Testis (tissue), 3 donors: Measurements from ENCODE around the gene PRKX. TPM values are rescaled to one million over a fixed set of nuclear protein-coding genes. Genes with fewer than 3 reads are reported as not detected.

Experiments used
- DNase-seq: peaks from one replicate; pipeline ENCODE4 v3.0.0-alpha.2; 2019
- H3K27ac ChIP-seq, 2 donors: fragments of 200-600 bp; sonication (generic); one replicate each; pipeline ENCODE4 v1.5.1; 2019
- H3K27me3 ChIP-seq: fragments of 200-600 bp; sonication (generic); one replicate; pipeline ENCODE4 v1.5.1; 2019
- H3K36me3 ChIP-seq: fragments of 200-600 bp; sonication (generic); one replicate; pipeline ENCODE4 v1.5.1; 2017; ENCODE audit warnings: low read depth; ENCODE audit errors: missing control alignments
- H3K4me1 ChIP-seq: fragments of 200-600 bp; sonication (generic); one replicate; pipeline ENCODE4 v1.5.1; 2019
- H3K4me3 ChIP-seq, 2 donors: fragments of 200-600 bp; sonication (generic); one replicate each; pipeline ENCODE4 v1.5.1; 2017 to 2019
- H3K9me3 ChIP-seq: fragments of 200-600 bp; sonication (generic); one replicate; pipeline ENCODE4 v1.5.1; 2017
- POLR2A ChIP-seq: fragments of 450-650 bp; IDR thresholded peaks from one replicate; pipeline ENCODE4 v1.6.1; 2017; ENCODE audit warnings: antibody characterized with exemption, mild to moderate bottlenecking, moderate library complexity
- WGBS, 2 donors: methylation state at CpG; one replicate each; pipeline ENCODE4 v1.1.5; 2018; 5-methylcytosine and 5-hydroxymethylcytosine counted together
- intact Hi-C: fragments of 100-400 bp; cut with DNase I; formaldehyde crosslinking; loops from one replicate; pipeline ENCODE4 v1.15.1; 2023; ENCODE audit warnings: low total_unique reads
- polyA plus RNA-seq: library from polyadenylated mRNA; stranded (reverse); fragments of 350-450 nt; fragmentation: Illumina TruSeq; extraction: RNeasy Lipid Tissue Mini Kit (QIAGEN cat#74804); gene quantifications from one replicate; pipeline ENCODE4 v1.2.3, GENCODE V29; 2014; ENCODE audit warnings: low read depth, low replicate concordance; ENCODE audit not compliant: insufficient read depth
- total RNA-seq, 2 donors: library from RNA; depleted of rRNA; stranded (reverse); fragments of >200 nt; gene quantifications; one replicate each; pipeline ENCODE4 v1.2.3, GENCODE V29; 2016
- TF ChIP-seq, protein P1 (sequence below), 3 experiments: fragments of 450-650 bp in 2 of 3; fragments of 200-600 bp in 1 of 3; sonication (generic) in 1 of 3; IDR thresholded peaks; one replicate each; pipeline ENCODE4 v1.5.1; 2016 to 2019; ENCODE audit warnings: antibody characterized with exemption in 3 of 3, mild to moderate bottlenecking in 2 of 3, moderate library complexity in 1 of 3

The PRKX gene
- total and polyA plus RNA-seq, 3 donors from 2014 or later, result 19.2 to 40.1 (median 39.9) TPM

DNA sequence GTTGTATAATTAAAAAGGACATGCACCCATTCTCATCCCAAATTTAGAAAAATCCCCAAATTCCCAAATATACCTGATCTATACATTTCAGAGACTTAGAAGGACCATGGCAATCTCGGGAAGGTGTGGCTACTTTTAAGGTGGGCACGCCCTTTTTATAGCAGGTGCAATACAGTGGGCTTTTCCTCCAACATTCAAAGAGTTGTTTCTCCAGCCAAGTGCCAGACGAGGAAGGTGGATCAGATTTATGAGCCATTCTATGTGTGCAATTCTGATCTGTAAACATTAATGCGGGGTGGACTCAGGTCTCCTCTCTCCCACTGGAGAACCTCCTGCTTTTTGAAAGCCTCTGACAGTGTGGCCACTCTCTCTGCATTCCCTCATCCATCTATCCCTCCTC is 33.8 kb downstream of the PRKX start:
- Histone ChIP-seq H3K27me3 (no peaks in the 10 kb centered on the region), H3K27ac (no peak overlapping the region), H3K4me1 (no peaks in the 10 kb centered on the region), H3K9me3 (no peaks in the 10 kb centered on the region), H3K36me3 (no peaks in the 10 kb centered on the region), H3K4me3 (no peak overlapping the region)
- 91 to 100% methylated on average over 3 to 4 of the region's 4 CpGs for WGBS, 2 donors
- intact Hi-C loops, result no loop called here
- TF ChIP-seq, protein P1, sequence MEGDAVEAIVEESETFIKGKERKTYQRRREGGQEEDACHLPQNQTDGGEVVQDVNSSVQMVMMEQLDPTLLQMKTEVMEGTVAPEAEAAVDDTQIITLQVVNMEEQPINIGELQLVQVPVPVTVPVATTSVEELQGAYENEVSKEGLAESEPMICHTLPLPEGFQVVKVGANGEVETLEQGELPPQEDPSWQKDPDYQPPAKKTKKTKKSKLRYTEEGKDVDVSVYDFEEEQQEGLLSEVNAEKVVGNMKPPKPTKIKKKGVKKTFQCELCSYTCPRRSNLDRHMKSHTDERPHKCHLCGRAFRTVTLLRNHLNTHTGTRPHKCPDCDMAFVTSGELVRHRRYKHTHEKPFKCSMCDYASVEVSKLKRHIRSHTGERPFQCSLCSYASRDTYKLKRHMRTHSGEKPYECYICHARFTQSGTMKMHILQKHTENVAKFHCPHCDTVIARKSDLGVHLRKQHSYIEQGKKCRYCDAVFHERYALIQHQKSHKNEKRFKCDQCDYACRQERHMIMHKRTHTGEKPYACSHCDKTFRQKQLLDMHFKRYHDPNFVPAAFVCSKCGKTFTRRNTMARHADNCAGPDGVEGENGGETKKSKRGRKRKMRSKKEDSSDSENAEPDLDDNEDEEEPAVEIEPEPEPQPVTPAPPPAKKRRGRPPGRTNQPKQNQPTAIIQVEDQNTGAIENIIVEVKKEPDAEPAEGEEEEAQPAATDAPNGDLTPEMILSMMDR (IDR thresholded peaks at IDR 0.05), result no peak
- DNase-seq, result no peak

DNA sequence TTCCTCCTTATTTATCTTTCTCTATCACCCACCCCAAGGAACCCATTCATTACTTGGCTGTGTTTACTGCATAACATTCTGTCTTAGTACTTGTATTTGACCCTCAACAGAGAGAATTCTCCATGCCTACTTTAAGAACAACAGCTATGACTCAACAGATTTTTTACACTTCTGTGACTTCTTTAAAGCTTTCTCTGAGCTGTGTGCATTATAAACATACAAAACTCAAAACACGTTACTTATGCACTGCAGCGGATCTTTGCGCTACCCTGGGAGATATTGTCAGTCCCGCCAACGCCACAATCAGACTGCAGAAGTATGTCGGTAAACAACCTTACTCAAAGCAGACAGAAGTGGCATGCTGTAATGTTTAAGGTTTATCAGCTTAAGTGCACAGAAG is 35.1 kb downstream of the PRKX start:
- H3K4me1 ChIP-seq, result no peaks in the 10 kb centered on the region
- H3K36me3 ChIP-seq, result no peaks in the 10 kb centered on the region
- H3K4me3 ChIP-seq, result no peak overlapping the region
- WGBS, 2 donors, result 65 to 81% methylated on average over 6 of the region's 6 CpGs
- intact Hi-C loops, result no loop called here
- TF ChIP-seq, protein P1 (IDR thresholded peaks at IDR 0.05), result no peak
- no peak for TF ChIP-seq POLR2A
- no peak overlapping the region for H3K27ac ChIP-seq
- H3K27me3 ChIP-seq, result no peaks in the 10 kb centered on the region
- no peaks in the 10 kb centered on the region for H3K9me3 ChIP-seq
- no peak for DNase-seq

DNA sequence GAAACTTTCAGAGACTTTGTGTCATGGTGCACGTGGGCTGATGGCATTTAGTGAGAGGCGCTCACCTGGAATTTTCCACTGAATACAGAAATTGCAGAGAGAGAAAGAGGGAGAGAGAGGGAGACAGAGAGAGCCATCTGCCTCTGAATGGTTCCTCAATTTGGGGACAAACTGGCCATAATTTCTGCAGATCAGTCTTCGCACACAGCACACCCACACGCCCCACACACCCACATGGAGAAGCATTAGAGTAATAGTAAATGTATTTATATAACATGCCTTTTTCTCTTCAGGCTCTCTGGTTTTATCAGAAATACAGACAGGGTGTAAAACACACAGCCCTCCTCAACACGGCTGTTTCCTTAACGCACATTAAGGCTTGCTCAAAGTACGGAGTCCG is 38.6 kb downstream of the PRKX start:
- no peak overlapping the region for H3K4me3 ChIP-seq
- intact Hi-C loops, result no loop called here
- DNase-seq, result no peak
- H3K4me1 ChIP-seq, result no peaks in the 10 kb centered on the region
- no peaks in the 10 kb centered on the region for H3K27me3 ChIP-seq
- H3K36me3 ChIP-seq, result no peaks in the 10 kb centered on the region
- no peak for TF ChIP-seq POLR2A
- TF ChIP-seq, protein P1 (IDR thresholded peaks at IDR 0.05), result no peak
- no peak overlapping the region for H3K27ac ChIP-seq
- H3K9me3 ChIP-seq, result no peaks in the 10 kb centered on the region
- WGBS, 2 donors, result 92 to 93% methylated on average over 8 of the region's 8 CpGs

DNA sequence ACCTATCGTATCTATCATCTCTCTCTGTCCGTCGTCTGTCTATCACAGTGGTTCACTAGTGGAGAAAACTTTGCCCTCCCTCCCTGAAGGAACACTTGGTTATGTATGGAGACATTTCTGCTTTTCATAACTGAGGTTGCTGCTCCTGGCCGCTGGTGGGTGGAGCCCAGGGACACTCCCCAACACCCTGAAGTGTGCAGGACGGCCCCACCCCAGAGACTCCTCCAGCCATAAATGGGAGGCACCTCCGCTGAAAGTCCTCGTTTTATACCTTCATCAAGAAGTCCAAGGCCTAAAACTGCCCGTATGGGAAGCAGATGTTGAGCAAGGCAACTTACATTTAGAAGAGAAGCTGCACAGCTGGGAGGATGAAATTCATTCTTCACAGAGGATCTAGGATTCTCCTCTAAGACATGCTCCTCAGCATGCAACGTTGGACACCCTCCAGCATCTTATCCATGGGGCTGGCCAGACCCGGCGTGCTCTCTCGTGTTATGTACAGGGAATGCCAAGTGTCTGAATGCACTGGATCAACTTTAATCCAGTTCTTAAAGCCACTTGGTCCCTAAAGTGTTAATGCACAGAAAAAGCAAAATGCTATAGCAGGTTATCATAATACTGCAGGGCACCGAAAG is 43.5 kb downstream of the PRKX start:
- H3K36me3 ChIP-seq, result no peaks in the 10 kb centered on the region
- H3K9me3 ChIP-seq, result no peaks in the 10 kb centered on the region
- no peak overlapping the region for H3K4me3 ChIP-seq
- H3K27ac ChIP-seq, result no peak overlapping the region
- no peak for DNase-seq
- no peaks in the 10 kb centered on the region for H3K4me1 ChIP-seq
- TF ChIP-seq, protein P1 (IDR thresholded peaks at IDR 0.05), result no peak
- H3K27me3 ChIP-seq, result no peaks in the 10 kb centered on the region
- intact Hi-C loops, result no loop called here
- 74 to 79% methylated on average over 9 to 13 of the region's 13 CpGs for WGBS, 2 donors

DNA sequence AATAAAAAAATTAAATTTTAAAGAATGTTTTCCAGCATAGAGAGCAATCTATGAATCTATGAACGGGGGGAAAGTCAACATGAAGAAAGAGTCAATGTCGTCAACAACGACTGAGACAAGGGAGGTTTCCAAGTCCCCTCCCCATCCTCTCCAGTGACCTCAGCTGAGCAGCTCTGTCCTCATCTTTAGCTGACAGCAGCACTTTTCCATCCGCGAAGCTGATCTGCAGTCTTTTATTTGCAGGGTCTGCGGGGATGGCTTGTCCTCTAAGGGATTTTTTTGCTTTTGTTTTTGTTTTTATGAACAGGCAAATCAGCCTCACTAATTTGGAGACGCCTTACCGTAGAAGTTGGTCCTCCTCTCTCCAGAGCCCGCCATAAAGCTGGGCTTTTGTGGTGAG is 46.5 kb downstream of the PRKX start:
- Histone ChIP-seq H3K36me3 (no peaks in the 10 kb centered on the region), H3K4me3 (no peak overlapping the region), H3K9me3 (no peaks in the 10 kb centered on the region), H3K27ac (no peak overlapping the region), H3K4me1 (no peaks in the 10 kb centered on the region), H3K27me3 (no peaks in the 10 kb centered on the region)
- 75 to 76% methylated on average over 9 of the region's 9 CpGs for WGBS, 2 donors
- intact Hi-C loops, result no loop called here
- no peak for TF ChIP-seq POLR2A
- TF ChIP-seq, protein P1 (IDR thresholded peaks at IDR 0.05), result no peak
- DNase-seq, result no peak
